GM21381 (cell line): ENCODE data around the gene FBXO30.

Experiments
- ATAC-seq: cut with Tn5 transposase; IDR thresholded peaks from one replicate; pipeline ENCODE4 v1.9.1; 2021; ENCODE audit warnings: mild to moderate bottlenecking, moderate library complexity; ENCODE audit not compliant: unreplicated experiment

Gene FBXO30, protein sequence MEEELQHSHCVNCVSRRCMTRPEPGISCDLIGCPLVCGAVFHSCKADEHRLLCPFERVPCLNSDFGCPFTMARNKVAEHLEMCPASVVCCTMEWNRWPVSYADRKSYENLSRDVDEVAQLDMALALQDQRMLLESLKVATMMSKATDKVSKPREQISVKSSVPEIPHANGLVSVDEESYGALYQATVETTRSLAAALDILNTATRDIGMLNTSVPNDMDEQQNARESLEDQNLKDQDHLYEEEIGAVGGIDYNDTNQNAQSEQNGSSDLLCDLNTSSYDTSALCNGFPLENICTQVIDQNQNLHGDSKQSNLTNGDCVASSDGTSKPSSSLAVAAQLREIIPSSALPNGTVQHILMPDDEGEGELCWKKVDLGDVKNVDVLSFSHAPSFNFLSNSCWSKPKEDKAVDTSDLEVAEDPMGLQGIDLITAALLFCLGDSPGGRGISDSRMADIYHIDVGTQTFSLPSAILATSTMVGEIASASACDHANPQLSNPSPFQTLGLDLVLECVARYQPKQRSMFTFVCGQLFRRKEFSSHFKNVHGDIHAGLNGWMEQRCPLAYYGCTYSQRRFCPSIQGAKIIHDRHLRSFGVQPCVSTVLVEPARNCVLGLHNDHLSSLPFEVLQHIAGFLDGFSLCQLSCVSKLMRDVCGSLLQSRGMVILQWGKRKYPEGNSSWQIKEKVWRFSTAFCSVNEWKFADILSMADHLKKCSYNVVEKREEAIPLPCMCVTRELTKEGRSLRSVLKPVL

DNA sequence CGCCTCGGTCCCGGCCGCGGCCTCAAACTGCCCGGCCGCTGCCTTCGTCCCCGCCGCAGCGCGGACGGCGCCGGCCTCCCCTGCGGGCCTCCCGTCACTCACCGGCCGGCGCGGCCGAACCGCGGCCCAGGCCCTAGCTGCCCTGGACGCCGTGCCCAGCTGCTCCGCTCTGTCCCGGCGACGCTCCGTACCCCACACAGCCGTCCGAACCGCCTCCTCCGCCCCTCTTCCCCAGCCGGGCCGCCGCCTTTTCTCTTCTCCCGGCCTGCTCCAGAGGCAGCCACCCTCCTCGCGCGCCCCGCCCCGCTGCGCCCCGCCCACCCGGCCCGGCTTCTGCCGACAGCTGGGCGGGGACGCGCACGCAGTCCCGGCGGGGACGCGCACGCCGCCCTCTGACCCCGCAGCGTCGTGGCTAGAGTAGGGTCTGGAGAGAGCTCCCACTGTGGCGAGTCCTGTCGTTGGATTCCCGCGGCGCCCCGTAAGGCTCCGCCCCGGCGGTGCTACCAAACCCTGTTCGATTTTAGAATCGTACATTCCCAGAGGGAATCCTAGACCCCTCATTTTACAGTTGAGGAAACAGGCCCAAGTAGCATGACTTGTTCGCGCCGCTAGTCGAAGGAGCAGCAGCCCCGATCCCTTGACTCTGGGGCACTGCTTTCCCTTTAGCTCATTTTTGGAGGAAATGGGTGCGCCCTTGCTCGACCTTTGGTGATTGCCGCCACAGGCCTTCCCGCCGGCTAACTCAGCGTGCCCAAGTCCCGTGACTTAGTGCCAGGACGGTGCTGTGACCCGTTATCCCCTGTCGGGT lies at the start of gene FBXO30:
FBXO30 (minus strand) TSS at position 295 of the 808 bp plus-strand sequence. CDS start 8,390 bp downstream, outside the sequence.
- peak; percentile 77 for ATAC-seq

DNA sequence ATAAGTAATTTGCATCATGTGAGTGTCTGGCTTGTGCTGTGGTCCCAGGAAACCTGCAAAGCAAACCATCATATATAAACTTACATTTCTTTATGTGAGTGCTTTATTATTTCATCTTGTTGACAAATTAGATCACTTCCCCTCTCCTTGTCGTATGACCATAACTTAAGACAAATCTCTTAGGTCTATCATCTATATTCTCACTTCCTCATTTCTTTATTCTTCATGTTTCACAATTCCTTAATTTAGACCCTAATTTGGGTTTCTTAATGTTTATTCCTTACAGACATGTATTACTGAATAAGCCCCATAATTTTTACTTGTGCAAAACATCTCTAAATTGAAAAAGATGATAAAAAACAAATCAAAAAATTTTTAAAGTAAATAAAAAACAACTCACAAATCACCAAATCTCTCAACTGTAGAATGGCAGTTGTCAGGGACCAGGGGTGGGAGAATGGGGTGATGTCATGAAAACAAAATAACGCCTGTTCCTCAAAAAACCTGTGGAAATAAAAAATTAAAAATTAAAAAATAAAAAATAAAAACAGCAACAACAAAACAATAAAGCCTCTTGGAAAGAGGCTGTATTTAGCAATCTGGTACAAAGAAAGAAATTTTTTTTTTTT lies 49.5 kb upstream of the FBXO30 start:
- peak; percentile 31 for ATAC-seq

DNA sequence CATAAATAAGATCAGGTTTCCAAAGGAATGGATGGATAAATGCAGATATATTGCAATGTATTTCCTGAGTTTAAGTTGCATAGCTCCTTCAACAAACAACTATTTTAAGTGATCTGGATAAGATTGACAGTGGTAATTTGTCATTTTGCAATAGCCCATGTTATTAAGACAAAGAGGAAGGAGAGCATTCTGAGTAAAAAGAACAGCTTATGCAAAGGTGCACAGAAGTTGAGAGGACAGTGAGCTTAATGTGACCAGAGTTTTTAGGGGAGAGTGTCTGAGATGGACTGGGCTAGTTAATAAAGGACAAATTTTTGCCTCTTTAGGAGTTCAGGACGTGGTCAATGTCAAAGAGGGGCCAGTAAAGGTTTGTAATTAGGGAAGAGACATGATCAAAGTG lies 48.8 kb upstream of the FBXO30 start:
- ATAC-seq = no peak

DNA sequence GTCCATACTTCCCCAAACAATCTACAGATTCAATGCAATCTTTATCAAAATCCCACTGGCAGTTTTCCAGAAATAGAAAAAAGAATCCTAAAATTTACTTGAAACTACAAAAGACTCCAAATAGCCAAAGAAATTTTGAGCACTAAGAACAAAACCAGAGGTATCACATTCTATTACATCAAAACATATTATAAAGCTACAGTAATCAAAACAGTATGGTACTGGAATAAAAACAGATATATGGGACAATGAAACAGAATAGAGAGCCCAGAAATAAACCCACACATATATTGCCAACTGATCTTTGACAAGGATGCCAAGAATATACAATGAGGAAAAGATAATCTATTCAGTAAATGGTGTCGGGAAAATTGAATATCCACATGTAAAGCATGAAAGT lies 46.0 kb upstream of the FBXO30 start:
- no peak for ATAC-seq

DNA sequence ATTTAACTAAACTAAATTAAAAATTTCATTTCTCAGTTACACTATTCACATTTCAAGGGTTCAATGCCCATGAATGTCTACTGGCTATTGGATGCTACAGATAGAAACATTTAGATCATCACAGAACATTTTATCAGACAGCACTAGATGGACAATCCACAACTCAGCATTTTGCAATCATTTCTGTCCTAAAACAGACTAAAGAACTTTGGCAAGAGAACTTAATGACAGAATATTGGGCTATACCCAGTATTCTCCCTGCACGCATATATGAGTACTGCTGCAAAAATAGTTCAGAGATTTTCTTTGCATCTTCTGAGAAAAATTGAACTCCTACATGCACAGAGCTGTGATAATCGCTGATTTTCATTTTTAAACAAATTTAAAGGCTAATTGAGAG lies 36.1 kb upstream of the FBXO30 start:
- ATAC-seq = no peak

DNA sequence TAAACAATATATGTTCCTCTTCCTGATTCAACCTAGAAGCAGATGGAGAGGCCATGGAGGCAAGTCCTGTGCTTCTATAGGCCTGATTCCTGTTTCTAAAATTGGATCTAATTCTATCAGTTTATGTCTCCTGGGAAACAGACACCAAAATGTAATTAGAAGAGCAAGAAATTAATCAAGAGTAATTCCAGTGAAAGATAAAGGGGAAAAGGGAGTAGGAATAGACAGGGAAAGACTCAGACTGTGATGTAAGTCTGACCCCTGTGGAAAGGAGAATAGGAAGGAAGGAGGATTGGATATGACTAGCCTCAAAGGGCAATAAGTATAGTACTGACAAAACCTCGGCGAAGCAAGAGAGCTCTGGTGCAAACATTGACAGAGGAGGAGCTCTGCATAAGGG lies 33.9 kb upstream of the FBXO30 start:
- ATAC-seq = no peak

DNA sequence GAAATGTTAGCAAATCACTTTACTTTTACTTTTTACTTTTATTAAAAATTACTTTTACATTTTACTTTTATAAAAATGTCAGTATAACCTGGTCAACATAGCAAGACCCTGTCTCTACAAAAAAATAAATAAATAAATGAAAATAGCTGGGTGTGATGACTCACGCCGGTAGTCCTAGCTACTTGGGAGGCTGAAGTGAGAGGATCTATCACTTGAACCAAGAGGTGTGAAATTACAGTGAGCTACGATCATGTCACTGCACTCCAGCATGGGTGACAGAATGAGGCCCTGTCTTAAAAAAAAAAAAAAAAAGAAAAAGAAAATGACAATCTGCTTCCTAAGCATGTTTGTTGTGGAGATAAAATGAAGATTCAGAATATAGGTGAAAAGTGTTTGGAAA lies 31.0 kb upstream of the FBXO30 start:
- ATAC-seq = no peak

DNA sequence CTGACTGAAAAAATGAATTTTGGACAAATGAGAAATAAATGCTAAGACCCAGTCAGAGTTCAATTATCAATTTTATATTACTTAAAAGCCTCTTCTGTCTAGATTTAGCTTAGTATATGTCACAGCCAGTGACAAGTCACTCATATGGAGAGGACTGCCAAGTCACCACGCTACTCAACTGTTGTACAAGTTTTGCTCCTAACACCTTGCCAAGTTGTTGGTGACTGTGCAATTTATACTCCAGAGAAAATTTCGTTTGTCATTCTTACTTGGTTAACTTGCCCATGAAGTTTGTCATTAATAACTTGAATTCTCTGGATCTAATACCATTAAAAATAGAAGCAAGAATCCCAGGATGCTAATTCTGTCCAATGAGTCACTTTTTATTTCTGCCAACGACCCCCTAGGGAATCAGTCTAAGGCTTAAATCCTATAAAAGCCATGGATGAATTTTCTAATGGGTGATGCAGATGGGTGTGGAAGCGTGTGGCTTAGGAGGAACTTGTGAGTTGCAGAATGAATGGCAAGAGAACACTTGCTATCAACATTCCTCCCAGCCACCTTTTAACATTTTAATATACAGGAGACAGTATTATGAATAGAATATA lies 30.4 kb upstream of the FBXO30 start:
- no peak for ATAC-seq

DNA sequence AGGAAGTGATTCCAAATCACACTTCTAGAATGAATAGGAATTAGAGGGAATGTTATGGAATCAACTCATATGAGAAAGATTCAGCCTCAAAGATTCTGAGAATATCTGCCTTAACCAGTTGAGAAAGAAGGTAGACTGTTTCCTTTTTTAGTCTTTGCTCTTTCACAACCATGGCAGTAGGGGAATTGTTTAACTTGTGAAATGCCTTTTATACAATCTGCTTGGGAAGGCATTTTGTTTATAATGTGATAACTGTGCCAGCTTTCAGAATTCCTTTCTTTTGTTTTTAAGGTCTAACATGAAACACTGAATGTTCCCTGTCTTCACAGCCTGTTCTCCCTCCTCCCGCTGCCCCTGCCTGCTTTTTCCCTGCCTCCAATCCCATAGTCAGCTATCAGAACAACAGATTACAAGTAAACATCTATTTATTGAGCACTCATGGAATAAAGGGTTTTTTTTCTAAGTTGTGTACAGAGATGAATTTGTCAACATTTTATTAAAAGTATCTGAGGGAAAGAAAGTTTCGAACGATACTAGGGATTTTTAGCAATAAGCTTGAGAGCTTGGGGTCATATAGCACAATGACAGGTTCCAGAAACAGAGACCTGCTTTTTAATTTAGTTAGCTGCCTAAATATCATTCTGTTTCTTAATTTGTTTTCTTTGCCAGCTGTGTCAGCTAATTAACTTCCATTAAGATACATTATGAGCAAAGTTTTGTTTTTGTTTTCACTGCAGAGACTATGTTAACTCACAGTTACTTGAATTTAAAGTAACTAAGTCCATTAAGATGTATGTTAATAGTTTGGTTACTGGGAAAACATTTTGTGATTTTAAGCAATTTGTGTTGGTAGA lies 28.3 kb upstream of the FBXO30 start:
- ATAC-seq = no peak

DNA sequence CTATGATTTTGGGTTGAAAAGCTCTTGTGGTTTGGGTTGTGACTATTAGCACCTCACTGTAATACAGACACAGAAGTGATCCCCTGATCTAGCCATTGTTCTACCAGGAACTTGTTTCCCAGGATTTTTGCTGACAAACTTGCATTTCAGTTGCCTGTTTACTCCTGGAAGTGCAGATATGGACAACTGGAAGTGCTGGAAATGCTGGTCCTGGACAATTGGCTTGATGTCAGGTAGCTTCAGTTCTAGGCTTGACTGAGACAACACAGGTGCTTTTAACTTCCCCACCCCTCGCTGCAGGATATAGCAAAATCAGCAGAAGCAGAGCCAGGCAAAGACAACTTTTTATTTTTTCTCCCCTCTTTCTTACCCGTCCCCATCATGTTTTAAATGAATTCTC lies 27.1 kb upstream of the FBXO30 start:
- ATAC-seq = no peak

DNA sequence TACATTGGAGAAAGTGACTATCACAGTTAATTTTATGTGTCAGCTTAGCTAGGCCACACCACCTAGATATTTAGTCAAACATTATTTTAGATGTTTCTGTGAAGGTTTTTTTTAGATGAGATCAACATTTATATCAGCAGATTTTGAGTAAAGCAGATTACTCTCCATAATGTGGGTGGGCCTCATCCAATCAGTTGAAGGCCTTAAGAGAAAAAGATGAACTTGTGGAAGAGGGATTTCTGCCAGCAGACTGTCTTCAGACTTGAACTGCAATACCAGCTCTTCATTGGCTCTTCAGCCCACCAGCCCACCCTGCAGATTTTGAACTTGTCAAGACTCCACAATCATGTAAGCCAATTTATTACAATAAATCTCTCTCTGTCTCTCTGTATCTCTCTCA lies 25.1 kb upstream of the FBXO30 start:
- no peak for ATAC-seq

DNA sequence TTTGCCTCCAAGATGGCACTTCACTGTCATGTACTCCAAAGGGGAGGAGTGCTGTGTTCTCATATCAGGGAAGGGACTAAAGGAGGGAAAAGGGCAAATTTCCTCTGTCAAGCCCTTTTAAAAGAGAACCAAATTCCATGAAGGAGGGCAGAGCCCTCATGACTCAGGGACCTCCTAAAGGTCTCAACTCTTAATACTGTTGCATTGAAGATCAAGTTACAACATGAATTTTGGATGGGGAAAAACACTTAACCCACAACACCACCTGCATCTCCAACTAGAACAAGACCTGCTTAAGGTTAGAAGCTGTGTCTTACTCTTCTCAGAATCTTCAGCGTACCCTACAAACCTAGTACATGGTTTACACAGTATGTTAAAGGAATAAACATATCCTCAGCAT lies 23.7 kb upstream of the FBXO30 start:
- ATAC-seq = no peak

DNA sequence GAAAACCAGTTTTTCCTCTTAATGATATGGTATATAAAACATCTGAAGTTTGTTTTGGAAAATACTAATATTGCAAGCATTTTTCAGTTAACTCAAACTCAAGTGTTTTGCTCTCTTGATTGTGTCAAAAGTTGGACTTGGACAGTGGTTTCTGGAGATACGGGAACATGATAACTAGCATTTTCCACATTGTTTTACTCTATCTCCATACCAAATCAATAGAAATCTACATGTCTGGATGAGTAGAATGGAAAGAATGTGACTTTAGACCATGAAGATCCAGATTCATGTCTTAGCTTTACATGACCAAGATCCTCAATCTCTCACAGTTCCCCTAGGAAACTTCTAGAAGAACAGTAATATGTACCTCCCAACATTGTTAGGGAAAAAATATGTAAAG lies 22.2 kb upstream of the FBXO30 start:
- no peak for ATAC-seq

DNA sequence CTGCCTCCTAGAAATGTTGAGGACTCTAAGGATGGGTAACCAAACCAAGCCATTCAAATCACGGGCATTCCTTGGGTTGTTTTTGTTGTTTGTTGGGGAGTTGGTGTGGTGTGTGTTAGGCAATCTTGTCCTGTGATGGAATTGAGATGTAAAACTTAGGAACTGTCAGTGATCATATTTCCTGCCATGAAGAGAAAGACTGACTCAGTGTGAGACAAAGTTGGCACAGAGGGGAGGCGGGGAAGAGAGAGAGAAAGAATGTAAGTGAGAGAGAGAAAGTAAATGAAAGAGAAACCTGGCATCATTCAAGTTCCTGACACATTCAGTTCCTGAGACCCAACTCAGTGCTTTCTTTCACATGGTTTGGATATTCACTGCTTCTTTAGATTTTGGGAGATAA lies 21.6 kb upstream of the FBXO30 start:
- peak; percentile 71 for ATAC-seq

DNA sequence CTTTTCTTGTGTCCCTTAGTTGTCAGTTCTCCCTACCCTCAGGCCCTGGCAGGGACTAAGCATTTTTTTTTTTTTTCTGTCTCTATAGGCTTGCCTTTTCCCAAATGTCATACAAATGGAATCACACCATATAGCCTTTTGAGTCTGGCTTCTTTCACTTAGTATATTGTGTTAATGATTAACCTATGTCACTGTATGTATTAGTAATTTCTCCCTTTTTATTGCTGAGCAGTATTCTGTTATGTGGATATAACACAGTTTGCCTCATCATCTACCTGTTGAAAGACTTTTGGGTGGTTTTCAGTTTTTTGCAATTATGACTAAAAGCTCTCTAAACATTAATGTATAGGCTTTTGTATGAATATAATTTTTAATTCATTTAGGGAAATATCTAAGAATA lies 16.0 kb upstream of the FBXO30 start:
- no peak for ATAC-seq

DNA sequence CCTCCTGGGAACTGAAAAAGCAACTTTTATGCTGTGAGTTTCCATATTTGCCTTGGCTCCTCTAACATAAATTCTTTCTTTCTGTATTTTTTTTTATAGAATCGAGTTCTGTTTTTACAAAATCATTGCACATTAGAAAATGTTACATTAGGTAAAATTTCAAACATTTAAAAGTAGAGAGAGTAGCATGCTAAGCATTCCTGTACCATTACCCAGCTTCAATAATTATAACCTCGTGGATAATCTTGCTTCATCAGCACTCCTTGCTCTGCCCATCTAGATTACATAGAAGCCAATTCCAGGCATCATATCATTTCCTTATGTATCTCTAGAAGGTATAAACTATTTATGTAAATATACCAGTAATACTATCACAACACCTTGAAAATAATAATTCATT lies 15.4 kb upstream of the FBXO30 start:
- ATAC-seq = no peak

DNA sequence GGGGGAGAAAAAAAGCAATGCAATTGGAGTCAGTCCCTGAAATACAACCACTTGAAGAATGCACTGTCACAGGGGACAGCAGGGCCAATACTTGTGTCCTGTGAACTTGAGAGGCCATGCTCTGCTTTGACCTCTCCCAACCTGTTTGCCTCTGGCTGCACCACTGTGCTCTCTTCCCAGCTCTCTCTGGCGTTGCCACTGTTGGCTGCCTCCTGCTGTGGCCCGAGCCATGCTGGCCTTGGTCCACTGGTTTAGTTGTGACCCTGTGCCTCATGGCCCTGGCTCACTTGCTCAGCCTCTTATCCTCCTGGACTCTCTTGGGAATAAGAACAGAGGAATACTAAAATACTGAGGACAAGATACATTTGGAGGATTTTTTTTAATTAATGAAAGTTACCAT lies 14.5 kb upstream of the FBXO30 start:
- ATAC-seq = no peak

DNA sequence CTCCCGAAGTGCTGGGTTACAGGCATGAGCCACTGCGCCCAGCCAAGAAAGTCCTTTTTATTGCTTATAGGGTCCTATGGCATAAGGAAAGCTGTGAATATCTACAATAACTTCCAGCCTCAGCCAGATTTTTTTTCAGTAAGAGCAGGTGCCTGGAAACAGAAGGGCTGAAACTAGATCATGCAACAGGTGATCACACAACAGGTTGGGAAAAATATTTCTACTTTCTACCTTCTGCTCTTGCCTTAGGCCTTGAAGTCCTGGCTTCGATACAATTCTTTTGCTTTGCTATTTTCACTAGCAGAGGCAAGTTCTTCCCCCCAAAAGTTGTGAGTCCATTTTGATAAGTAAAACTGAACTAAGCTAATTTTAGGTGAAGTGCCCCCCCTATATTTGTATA lies 9.7 kb upstream of the FBXO30 start:
- ATAC-seq = no peak

DNA sequence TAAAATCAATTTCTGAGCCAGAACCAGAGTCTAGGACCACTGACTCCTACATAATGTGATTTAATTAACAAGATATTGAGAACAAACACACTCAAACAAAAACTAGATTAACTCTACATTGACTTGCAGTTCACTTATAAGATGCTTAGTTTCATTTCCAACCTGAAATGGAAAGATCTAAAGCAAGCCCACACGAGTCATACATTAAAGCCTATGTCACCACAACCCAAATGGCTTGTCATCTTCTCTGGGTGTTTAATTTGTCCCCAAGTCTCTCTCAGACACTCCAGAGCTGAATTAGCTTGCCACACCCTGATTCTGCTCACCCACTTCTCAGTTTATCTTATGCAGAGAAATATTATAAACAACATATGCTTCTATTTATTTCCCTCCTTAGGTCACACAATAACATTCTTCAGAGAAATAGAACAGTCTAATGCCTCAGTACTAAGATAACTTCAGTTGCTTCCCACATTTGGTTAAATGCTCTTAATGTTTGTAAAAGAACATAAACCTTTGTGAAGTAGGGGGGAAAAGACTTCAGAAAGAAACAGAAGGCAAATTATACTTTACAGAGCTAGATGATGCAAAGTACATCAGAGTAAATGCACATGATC lies 8.8 kb upstream of the FBXO30 start:
- peak; percentile 60 for ATAC-seq
